ENCODE results near the gene RABGAP1L.
"Not testable (repeated sequence)": the region's sequence is repeated elsewhere in the genome, so short reads cannot be mapped to it uniquely, and the experiment has no call there.

Gene RABGAP1L

GRCh38 chr1:175019524-175019923 is 860.2 kb downstream of the RABGAP1L start:
- no peak for DNase-seq

- DNase-seq, result peak; percentile 91
Measured at GRCh38 chr1:175023043-175023921, 864.0 kb downstream of the RABGAP1L start, which contains the start of gene MRPS14. Gene MRPS14 (minus strand): TSS chr1:175023425. CDS start chr1:175023408, 17 bp downstream.

GRCh38 chr1:175023922-175024242 is 864.6 kb downstream of the RABGAP1L start:
- not testable (repeated sequence) for DNase-seq

- no peak for DNase-seq
Measured at GRCh38 chr1:175024773-175025172, 865.5 kb downstream of the RABGAP1L start.

- DNase-seq, result no peak
Measured at GRCh38 chr1:175033953-175034352, 874.6 kb downstream of the RABGAP1L start.

- no peak for DNase-seq
Measured at GRCh38 chr1:175034775-175035174, 875.5 kb downstream of the RABGAP1L start.

- DNase-seq, result no peak
Measured at GRCh38 chr1:175035865-175036264, 876.5 kb downstream of the RABGAP1L start.

- no peak for DNase-seq
Measured at GRCh38 chr1:175036476-175036875, 877.2 kb downstream of the RABGAP1L start.

- no peak for DNase-seq
Measured at GRCh38 chr1:175037416-175037815, 878.1 kb downstream of the RABGAP1L start.

- no peak for DNase-seq
Measured at GRCh38 chr1:175040324-175040879, 881.1 kb downstream of the RABGAP1L start.

- DNase-seq, result no peak
Measured at GRCh38 chr1:175042650-175043049, 883.3 kb downstream of the RABGAP1L start.

- no peak for DNase-seq
Measured at GRCh38 chr1:175043824-175044223, 884.5 kb downstream of the RABGAP1L start.

- not testable (repeated sequence) for DNase-seq
Measured at GRCh38 chr1:175044591-175044990, 885.3 kb downstream of the RABGAP1L start.

All from GF-D8 (cell line).